VCaP (cell line): ENCODE data around the gene NUP93.

Experiments used
- H3K27ac ChIP-seq: fragments of 450-650 bp; 2 replicates; pipeline ENCODE4 v1.5.1; 2017
- CTCF ChIP-seq: fragments of 450-650 bp; conservative IDR thresholded peaks from 2 replicates; pipeline ENCODE4 v1.5.1; 2017; ENCODE audit warnings: mild to moderate bottlenecking, moderate library complexity

NUP93 gene

GRCh38 chr16:56773532-56773931 is 43.6 kb downstream of the NUP93 start:
- H3K27ac ChIP-seq = peak overlapping the region; percentile 94
- TF ChIP-seq CTCF = no peak

GRCh38 chr16:56774016-56774680 is 44.2 kb downstream of the NUP93 start:
- no peak for TF ChIP-seq CTCF
- peak overlapping the region; percentile 94 for H3K27ac ChIP-seq

- H3K27ac ChIP-seq = peak overlapping the region; percentile 94
- TF ChIP-seq CTCF = no peak
Measured at GRCh38 chr16:56775162-56775561, 45.2 kb downstream of the NUP93 start.

GRCh38 chr16:56776562-56776961 is 46.6 kb downstream of the NUP93 start:
- H3K27ac ChIP-seq = peak overlapping the region; percentile 94
- no peak for TF ChIP-seq CTCF

GRCh38 chr16:56777001-56777400 is 47.1 kb downstream of the NUP93 start:
- TF ChIP-seq CTCF = no peak
- H3K27ac ChIP-seq = peak overlapping the region; percentile 94; the same call in 1 of the 2 replicates

- H3K27ac ChIP-seq = no peak overlapping the region
- TF ChIP-seq CTCF = no peak
Measured at GRCh38 chr16:56777482-56777881, 47.6 kb downstream of the NUP93 start.

- no peak for TF ChIP-seq CTCF
- no peak overlapping the region for H3K27ac ChIP-seq
Measured at GRCh38 chr16:56779906-56780305, 50.0 kb downstream of the NUP93 start.
